ENCODE results near the gene SLC12A3. TPM values are rescaled to one million over a fixed set of nuclear protein-coding genes. Genes with fewer than 3 reads are reported as not detected.

The SLC12A3 gene
- total and polyA plus RNA-seq, 2 experiments from 2014 or later, result not detected

- 89% methylated on average over 24 of the region's 24 CpGs for WGBS (ENCODE audit: low lambda C conversion rate, missing lambda C conversion rate)
- no peaks in the 10 kb centered on the region for H3K36me3 ChIP-seq (replicated peaks; ENCODE audit: insufficient read depth, low read depth)
- no peaks in the 10 kb centered on the region for H4K20me1 ChIP-seq (ENCODE audit: insufficient read depth, poor library complexity, severe bottlenecking)
- TF ChIP-seq, protein P1, sequence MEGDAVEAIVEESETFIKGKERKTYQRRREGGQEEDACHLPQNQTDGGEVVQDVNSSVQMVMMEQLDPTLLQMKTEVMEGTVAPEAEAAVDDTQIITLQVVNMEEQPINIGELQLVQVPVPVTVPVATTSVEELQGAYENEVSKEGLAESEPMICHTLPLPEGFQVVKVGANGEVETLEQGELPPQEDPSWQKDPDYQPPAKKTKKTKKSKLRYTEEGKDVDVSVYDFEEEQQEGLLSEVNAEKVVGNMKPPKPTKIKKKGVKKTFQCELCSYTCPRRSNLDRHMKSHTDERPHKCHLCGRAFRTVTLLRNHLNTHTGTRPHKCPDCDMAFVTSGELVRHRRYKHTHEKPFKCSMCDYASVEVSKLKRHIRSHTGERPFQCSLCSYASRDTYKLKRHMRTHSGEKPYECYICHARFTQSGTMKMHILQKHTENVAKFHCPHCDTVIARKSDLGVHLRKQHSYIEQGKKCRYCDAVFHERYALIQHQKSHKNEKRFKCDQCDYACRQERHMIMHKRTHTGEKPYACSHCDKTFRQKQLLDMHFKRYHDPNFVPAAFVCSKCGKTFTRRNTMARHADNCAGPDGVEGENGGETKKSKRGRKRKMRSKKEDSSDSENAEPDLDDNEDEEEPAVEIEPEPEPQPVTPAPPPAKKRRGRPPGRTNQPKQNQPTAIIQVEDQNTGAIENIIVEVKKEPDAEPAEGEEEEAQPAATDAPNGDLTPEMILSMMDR (IDR thresholded peaks at IDR 0.05; ENCODE audit: poor library complexity), result peak; percentile 7
- TF ChIP-seq EZH2 (IDR thresholded peaks at IDR 0.05; ENCODE audit: borderline replicate concordance), result no peak
- H3K79me2 ChIP-seq, result no peaks in the 10 kb centered on the region
- H3K4me3 ChIP-seq, result no peak overlapping the region
- no peaks in the 10 kb centered on the region for H3K9me3 ChIP-seq (ENCODE audit: low read depth)
- no peak for DNase-seq (ENCODE audit: low spot score)
- H3K27me3 ChIP-seq, result no peaks in the 10 kb centered on the region
- H2AFZ ChIP-seq, result no peak overlapping the region
- H3K27ac ChIP-seq, result no peak overlapping the region
- H3K4me1 ChIP-seq (ENCODE audit: insufficient read depth), result no peaks in the 10 kb centered on the region
- no peaks in the 10 kb centered on the region for H3K9me2 ChIP-seq (replicated peaks; ENCODE audit: insufficient read depth)
- H3K4me2 ChIP-seq, result no peak overlapping the region
Measured at GRCh38 chr16:56869513-56870275, 4.7 kb downstream of the SLC12A3 start.

- H3K79me2 ChIP-seq, result no peaks in the 10 kb centered on the region
- WGBS (ENCODE audit: low lambda C conversion rate, missing lambda C conversion rate), result 98% methylated on average over 14 of the region's 14 CpGs
- no peak overlapping the region for H3K27ac ChIP-seq
- no peaks in the 10 kb centered on the region for H3K9me3 ChIP-seq (ENCODE audit: low read depth)
- no peaks in the 10 kb centered on the region for H3K9me2 ChIP-seq (replicated peaks; ENCODE audit: insufficient read depth)
- no peaks in the 10 kb centered on the region for H3K4me1 ChIP-seq (ENCODE audit: insufficient read depth)
- H4K20me1 ChIP-seq (ENCODE audit: insufficient read depth, poor library complexity, severe bottlenecking), result no peaks in the 10 kb centered on the region
- H3K36me3 ChIP-seq (replicated peaks; ENCODE audit: insufficient read depth, low read depth), result no peaks in the 10 kb centered on the region
- no peaks in the 10 kb centered on the region for H3K27me3 ChIP-seq
- DNase-seq (ENCODE audit: low spot score), result no peak
- no peak overlapping the region for H3K4me2 ChIP-seq
- no peak overlapping the region for H3K4me3 ChIP-seq
- H2AFZ ChIP-seq, result no peak overlapping the region
- TF ChIP-seq EZH2 (IDR thresholded peaks at IDR 0.05; ENCODE audit: borderline replicate concordance), result no peak
- TF ChIP-seq EZH2phosphoT487 (IDR thresholded peaks at IDR 0.05; ENCODE audit: low read depth, severe bottlenecking, unreplicated experiment), result no peak
- TF ChIP-seq, protein P1 (IDR thresholded peaks at IDR 0.05; ENCODE audit: poor library complexity), result no peak
Measured at GRCh38 chr16:56870276-56870888, 5.4 kb downstream of the SLC12A3 start.

DNA sequence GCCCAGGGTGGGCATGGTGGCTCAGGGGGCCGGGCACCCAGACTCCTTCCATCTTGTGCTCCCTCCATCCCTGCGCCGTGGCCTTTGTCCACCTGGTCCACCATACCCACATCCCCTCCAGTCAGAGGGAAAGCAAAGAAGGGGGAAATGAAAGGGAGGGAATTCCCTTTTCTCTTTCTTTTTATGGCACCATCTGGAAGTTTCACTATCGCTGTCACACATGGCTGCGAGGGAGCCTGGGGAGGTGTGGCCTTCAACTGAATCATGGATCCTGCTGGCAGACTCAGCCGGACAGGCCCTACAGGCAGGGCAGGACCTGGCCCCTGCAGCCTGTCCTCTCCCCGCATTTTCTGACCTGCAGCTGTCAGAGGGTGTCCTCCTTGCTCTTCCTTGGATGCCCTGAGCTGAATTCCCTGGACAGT lies 6.2 kb downstream of the SLC12A3 start:
- Histone ChIP-seq H2AFZ (no peak overlapping the region), H3K27ac (no peak overlapping the region), H3K79me2 (no peaks in the 10 kb centered on the region), H3K4me1 (ENCODE audit: insufficient read depth) (no peaks in the 10 kb centered on the region), H3K4me2 (no peak overlapping the region), H3K27me3 (no peaks in the 10 kb centered on the region), H4K20me1 (ENCODE audit: insufficient read depth, poor library complexity, severe bottlenecking) (no peaks in the 10 kb centered on the region), H3K4me3 (no peak overlapping the region), H3K9me2 (replicated peaks; ENCODE audit: insufficient read depth) (no peaks in the 10 kb centered on the region), H3K36me3 (replicated peaks; ENCODE audit: insufficient read depth, low read depth) (no peaks in the 10 kb centered on the region), H3K9me3 (ENCODE audit: low read depth) (no peaks in the 10 kb centered on the region)
- 76% methylated on average over 7 of the region's 7 CpGs for WGBS (ENCODE audit: low lambda C conversion rate, missing lambda C conversion rate)
- peak; percentile 46 for DNase-seq (ENCODE audit: low spot score)
- TF ChIP-seq, protein P1 (IDR thresholded peaks at IDR 0.05; ENCODE audit: poor library complexity), result no peak
- TF ChIP-seq EZH2 (IDR thresholded peaks at IDR 0.05; ENCODE audit: borderline replicate concordance) (no peak), EZH2phosphoT487 (IDR thresholded peaks at IDR 0.05; ENCODE audit: low read depth, severe bottlenecking, unreplicated experiment) (no peak)

Data from hepatocyte (in vitro differentiated cells).